ENCODE data around the gene EMP3.

- TF ChIP-seq CTCF (IDR thresholded peaks at IDR 0.05): no peak
- TF ChIP-seq POLR2A (IDR thresholded peaks at IDR 0.05): no peak
These were observed 53.7 kb downstream of the EMP3 start for GRCh38 chr19:48379058-48379457.

Data from thyroid gland (tissue), 4 donors.